ENCODE data around the gene ARPC4. TPM values are rescaled to one million over a fixed set of nuclear protein-coding genes. Genes with fewer than 3 reads are reported as not detected.

The ARPC4 gene
- total RNA-seq, 3 donors from 2014 or later, result 154 to 219 (median 212) TPM

DNA sequence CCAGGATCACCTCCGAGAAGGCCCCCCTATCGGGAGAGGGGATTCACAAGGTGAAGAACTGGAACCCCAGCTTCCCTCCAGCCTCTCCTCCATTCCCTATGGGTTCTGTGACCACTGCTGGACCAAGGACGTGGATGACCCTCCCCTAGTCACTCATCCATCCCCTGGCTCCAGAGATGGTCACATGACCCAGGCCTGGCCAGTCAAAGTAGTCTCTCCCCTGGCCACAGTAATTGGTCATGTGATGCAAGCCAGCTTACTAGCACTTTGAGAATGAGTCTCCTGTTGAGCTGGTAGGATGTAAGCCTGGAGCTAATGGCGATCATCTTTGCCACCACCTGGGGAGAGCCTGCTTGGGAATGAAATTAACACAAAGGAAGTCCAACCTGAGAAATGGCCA is 27.0 kb upstream of the ARPC4 start:
- H3K4me3 ChIP-seq, result no peak overlapping the region
- peaks cover 3% of the 10 kb centered on the region for H3K36me3 ChIP-seq (ENCODE audit: low read depth)
- no peaks in the 10 kb centered on the region for H3K9me3 ChIP-seq
- intact Hi-C loops (cut with DNase I, micrococcal nuclease), result no loop called here
- no peak for ATAC-seq
- no peak for TF ChIP-seq CTCF (IDR thresholded peaks at IDR 0.05)
- no peak for DNase-seq
- peaks cover 15% of the 10 kb centered on the region for H3K4me1 ChIP-seq (ENCODE audit: low read depth)

DNA sequence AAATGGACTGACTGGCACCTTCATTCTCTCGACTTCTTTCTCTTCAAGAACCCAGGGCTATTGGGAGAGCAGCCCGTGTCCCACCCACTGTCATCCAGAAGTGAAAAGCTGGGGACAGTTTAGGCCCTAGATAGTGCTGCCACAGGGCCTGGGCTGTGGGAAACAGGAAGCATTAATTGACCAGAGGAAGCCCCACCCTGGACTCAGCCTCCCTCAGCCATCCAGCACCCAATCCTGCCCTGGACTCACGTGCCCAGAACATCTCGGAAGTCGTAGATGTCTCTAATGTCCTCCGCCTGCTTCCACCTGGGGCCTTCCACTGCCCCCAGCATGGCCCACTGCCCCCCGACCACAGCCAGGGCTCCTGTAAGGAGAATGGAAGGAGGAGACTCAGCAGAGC is 25.5 kb upstream of the ARPC4 start:
- peaks cover 3% of the 10 kb centered on the region for H3K36me3 ChIP-seq (ENCODE audit: low read depth)
- no peak for ATAC-seq

DNA sequence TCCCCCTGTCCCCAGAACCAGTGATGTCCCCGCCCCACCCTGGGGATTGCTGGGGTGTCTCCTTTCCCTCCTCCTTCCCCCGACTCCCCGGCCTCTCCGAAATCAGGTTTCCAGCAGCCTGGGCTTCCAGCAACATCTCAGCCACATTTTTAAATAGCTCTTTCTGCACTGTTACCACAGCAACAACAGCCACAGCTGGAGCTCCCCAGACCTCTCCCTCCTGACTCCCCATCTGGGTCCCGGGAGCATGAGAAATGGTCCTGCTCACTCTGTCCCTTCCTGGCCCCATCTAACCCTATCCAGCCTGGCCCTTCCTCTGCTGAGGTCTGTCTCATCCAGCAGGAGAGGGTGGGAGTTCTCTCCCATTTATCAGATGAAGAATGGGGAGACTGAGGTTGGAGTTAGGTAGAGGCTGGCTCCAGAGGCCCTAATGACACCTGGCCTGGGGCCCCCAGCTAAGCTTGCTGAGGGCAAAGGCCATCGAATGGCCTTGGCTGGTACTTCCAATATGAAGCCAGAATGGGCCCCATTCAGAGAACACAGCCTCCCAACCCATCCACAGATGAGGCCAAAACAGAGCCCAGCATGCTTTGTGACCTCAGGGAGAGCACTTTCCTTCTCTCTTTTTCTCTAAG is 24.6 kb upstream of the ARPC4 start:
- Histone ChIP-seq H3K4me1 (ENCODE audit: low read depth) (peaks cover 15% of the 10 kb centered on the region), H3K36me3 (ENCODE audit: low read depth) (peaks cover 3% of the 10 kb centered on the region), H3K4me3 (no peak overlapping the region), H3K9me3 (no peaks in the 10 kb centered on the region)
- no peak for DNase-seq
- intact Hi-C loops (cut with DNase I, micrococcal nuclease), result no loop called here
- no peak for ATAC-seq
- no peak for TF ChIP-seq CTCF (IDR thresholded peaks at IDR 0.05)

More for the DNA sequence above, 25.5 kb upstream of the ARPC4 start:
- Histone ChIP-seq H3K4me1 (ENCODE audit: low read depth) (peaks cover 15% of the 10 kb centered on the region), H3K9me3 (no peaks in the 10 kb centered on the region), H3K4me3 (no peak overlapping the region)
- DNase-seq, result no peak
- no peak for TF ChIP-seq CTCF (IDR thresholded peaks at IDR 0.05)
- intact Hi-C loops (cut with DNase I, micrococcal nuclease), result no loop called here

- H3K4me3 ChIP-seq, result peak overlapping the region; percentile 34
- no peaks in the 10 kb centered on the region for H3K9me3 ChIP-seq
- peaks cover 3% of the 10 kb centered on the region for H3K36me3 ChIP-seq (ENCODE audit: low read depth)
- DNase-seq (no peak), ATAC-seq (no peak)
- H3K4me1 ChIP-seq (ENCODE audit: low read depth), result peaks cover 15% of the 10 kb centered on the region
- intact Hi-C loops (cut with DNase I, micrococcal nuclease), result no loop called here
- TF ChIP-seq CTCF (IDR thresholded peaks at IDR 0.05), result no peak
These were observed 23.9 kb upstream of the ARPC4 start for GRCh38 chr3:9769012-9769411.

- no peak for TF ChIP-seq CTCF (IDR thresholded peaks at IDR 0.05)
- peaks cover 15% of the 10 kb centered on the region for H3K4me1 ChIP-seq (ENCODE audit: low read depth)
- peaks cover 3% of the 10 kb centered on the region for H3K36me3 ChIP-seq (ENCODE audit: low read depth)
- intact Hi-C loops (cut with DNase I, micrococcal nuclease), result no loop called here
- H3K9me3 ChIP-seq, result no peaks in the 10 kb centered on the region
- ATAC-seq (peak; percentile 96), DNase-seq (peak; percentile 82 to 88 (median 84))
- H3K4me3 ChIP-seq, result peak within 1 kb of the TSS; percentile 34
These were observed 23.2 kb upstream of the ARPC4 start, which contains the start of gene CAMK1 for GRCh38 chr3:9769426-9770275. Gene CAMK1 (minus strand): TSS chr3:9769947. CDS start chr3:9767749, 2,198 bp downstream.

Measured in mucosa of descending colon (tissue), 3 donors.